ENCODE data around the gene WNT5B. TPM values are rescaled to one million over a fixed set of nuclear protein-coding genes. Genes with fewer than 3 reads are reported as not detected.

WNT5B gene
- total RNA-seq, 1 donor from 2014 or later, result 88.7 TPM

GRCh38 chr12:1657688-1658087 lies 28.7 kb downstream of the WNT5B start:
- Mint-ChIP-seq H3K36me3 (ENCODE audit: unreplicated experiment) (no peaks in the 10 kb centered on the region), H3K9me3 (ENCODE audit: unreplicated experiment) (no peaks in the 10 kb centered on the region), H3K27me3 (ENCODE audit: unreplicated experiment) (no peaks in the 10 kb centered on the region), H3K4me1 (ENCODE audit: unreplicated experiment) (peaks cover 31% of the 10 kb centered on the region), H3K27ac (ENCODE audit: unreplicated experiment) (peak overlapping the region; percentile 50), H3K4me3 (ENCODE audit: unreplicated experiment) (no peak overlapping the region)
- TF ChIP-seq, protein P1, sequence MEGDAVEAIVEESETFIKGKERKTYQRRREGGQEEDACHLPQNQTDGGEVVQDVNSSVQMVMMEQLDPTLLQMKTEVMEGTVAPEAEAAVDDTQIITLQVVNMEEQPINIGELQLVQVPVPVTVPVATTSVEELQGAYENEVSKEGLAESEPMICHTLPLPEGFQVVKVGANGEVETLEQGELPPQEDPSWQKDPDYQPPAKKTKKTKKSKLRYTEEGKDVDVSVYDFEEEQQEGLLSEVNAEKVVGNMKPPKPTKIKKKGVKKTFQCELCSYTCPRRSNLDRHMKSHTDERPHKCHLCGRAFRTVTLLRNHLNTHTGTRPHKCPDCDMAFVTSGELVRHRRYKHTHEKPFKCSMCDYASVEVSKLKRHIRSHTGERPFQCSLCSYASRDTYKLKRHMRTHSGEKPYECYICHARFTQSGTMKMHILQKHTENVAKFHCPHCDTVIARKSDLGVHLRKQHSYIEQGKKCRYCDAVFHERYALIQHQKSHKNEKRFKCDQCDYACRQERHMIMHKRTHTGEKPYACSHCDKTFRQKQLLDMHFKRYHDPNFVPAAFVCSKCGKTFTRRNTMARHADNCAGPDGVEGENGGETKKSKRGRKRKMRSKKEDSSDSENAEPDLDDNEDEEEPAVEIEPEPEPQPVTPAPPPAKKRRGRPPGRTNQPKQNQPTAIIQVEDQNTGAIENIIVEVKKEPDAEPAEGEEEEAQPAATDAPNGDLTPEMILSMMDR (IDR thresholded peaks at IDR 0.05), result no peak
- DNase-seq (ENCODE audit: extremely low spot score, unreplicated experiment), result no peak

GRCh38 chr12:1660304-1661187 lies 31.5 kb downstream of the WNT5B start:
- no peaks in the 10 kb centered on the region for H3K36me3 Mint-ChIP-seq (ENCODE audit: unreplicated experiment)
- H3K27ac Mint-ChIP-seq (ENCODE audit: unreplicated experiment), result peak overlapping the region; percentile 60
- no peak for DNase-seq (ENCODE audit: extremely low spot score, unreplicated experiment)
- H3K4me1 Mint-ChIP-seq (ENCODE audit: unreplicated experiment), result peaks cover 50% of the 10 kb centered on the region
- no peak overlapping the region for H3K4me3 Mint-ChIP-seq (ENCODE audit: unreplicated experiment)
- TF ChIP-seq, protein P1 (IDR thresholded peaks at IDR 0.05), result no peak
- H3K9me3 Mint-ChIP-seq (ENCODE audit: unreplicated experiment), result no peaks in the 10 kb centered on the region
- H3K27me3 Mint-ChIP-seq (ENCODE audit: unreplicated experiment), result no peaks in the 10 kb centered on the region

- no peaks in the 10 kb centered on the region for H3K9me3 Mint-ChIP-seq (ENCODE audit: unreplicated experiment)
- peaks cover 59% of the 10 kb centered on the region for H3K4me1 Mint-ChIP-seq (ENCODE audit: unreplicated experiment)
- H3K36me3 Mint-ChIP-seq (ENCODE audit: unreplicated experiment), result no peaks in the 10 kb centered on the region
- H3K4me3 Mint-ChIP-seq (ENCODE audit: unreplicated experiment), result peak overlapping the region; percentile 71
- no peaks in the 10 kb centered on the region for H3K27me3 Mint-ChIP-seq (ENCODE audit: unreplicated experiment)
- TF ChIP-seq, protein P1 (IDR thresholded peaks at IDR 0.05), result no peak
- H3K27ac Mint-ChIP-seq (ENCODE audit: unreplicated experiment), result peak overlapping the region; percentile 70
- DNase-seq (ENCODE audit: extremely low spot score, unreplicated experiment), result peak; percentile 94
These were observed 32.7 kb downstream of the WNT5B start for GRCh38 chr12:1661553-1662335.

DNA sequence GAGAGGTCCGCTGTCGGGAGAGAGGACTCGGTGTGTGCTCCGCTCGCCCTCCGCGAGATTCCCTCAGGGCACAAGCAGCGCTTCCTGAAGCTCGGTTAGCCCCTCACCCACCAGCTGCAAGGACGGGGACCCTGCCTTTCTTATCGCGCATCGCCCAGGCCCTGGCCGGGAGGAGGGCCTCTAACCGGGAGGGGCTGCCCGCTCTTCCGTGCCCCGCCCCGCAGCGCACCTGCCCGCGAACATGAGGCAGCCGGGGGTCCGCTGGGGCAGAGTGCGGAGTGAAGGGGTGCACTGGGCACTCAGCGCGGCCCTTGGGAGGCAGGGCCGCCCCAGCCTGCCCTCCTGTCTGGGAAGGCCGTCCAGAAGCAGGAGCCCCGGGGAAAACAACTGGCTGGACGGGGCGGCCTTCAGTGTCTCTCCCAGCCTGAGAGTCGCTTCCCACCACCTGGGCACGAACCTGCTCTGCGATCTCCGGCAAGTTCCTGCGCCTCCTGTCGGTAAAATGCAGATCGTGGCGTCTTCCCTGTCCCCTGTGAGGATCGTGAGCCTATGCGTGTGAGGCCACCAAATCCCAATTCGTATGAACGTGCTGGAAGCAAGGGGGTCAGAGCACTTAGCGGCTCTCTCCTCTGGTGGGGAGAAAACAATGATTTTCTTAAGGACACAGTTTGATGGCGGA lies 33.9 kb downstream of the WNT5B start:
- Mint-ChIP-seq H3K27me3 (ENCODE audit: unreplicated experiment) (no peaks in the 10 kb centered on the region), H3K36me3 (ENCODE audit: unreplicated experiment) (no peaks in the 10 kb centered on the region), H3K4me1 (ENCODE audit: unreplicated experiment) (peaks cover 63% of the 10 kb centered on the region), H3K4me3 (ENCODE audit: unreplicated experiment) (peak overlapping the region; percentile 67), H3K9me3 (ENCODE audit: unreplicated experiment) (no peaks in the 10 kb centered on the region), H3K27ac (ENCODE audit: unreplicated experiment) (peak overlapping the region; percentile 79)
- TF ChIP-seq, protein P1 (IDR thresholded peaks at IDR 0.05), result peak; percentile 23
- no peak for DNase-seq (ENCODE audit: extremely low spot score, unreplicated experiment)

Data from osteocyte (in vitro differentiated cells).